NCI-H2171 treated with DMSO at 0.1 percent for 48 hours (cell line): ENCODE results near the gene UBE2Q2.

Source experiments
- DNase-seq: peaks from one replicate; lab custom pipeline; 2025; lab: John Stamatoyannopoulos, UW

UBE2Q2 gene

GRCh38 chr15:75923756-75924155 is 80.5 kb downstream of the UBE2Q2 start:
- DNase-seq: no peak

- DNase-seq: no peak
Observed at GRCh38 chr15:75924576-75924975, 81.3 kb downstream of the UBE2Q2 start.

GRCh38 chr15:75925440-75925839 is 82.2 kb downstream of the UBE2Q2 start:
- DNase-seq: no peak

- no peak for DNase-seq
Observed at GRCh38 chr15:75926931-75927330, 83.7 kb downstream of the UBE2Q2 start.

- no peak for DNase-seq
Observed at GRCh38 chr15:75927601-75928000, 84.4 kb downstream of the UBE2Q2 start.

GRCh38 chr15:75928680-75929608 is 85.7 kb downstream of the UBE2Q2 start:
- DNase-seq: peak; percentile 20

GRCh38 chr15:75929799-75930565 is 86.7 kb downstream of the UBE2Q2 start:
- DNase-seq: peak; percentile 65

GRCh38 chr15:75930866-75931265 is 87.6 kb downstream of the UBE2Q2 start:
- no peak for DNase-seq

GRCh38 chr15:75942464-75942863 is 99.2 kb downstream of the UBE2Q2 start:
- no peak for DNase-seq

- DNase-seq: no peak
Observed at GRCh38 chr15:75943246-75943645, 100.0 kb downstream of the UBE2Q2 start.

- DNase-seq: no peak
Observed at GRCh38 chr15:75943713-75944215, 100.5 kb downstream of the UBE2Q2 start.

- no peak for DNase-seq
Observed at GRCh38 chr15:75945953-75946352, 102.7 kb downstream of the UBE2Q2 start.

- DNase-seq: peak; percentile 24
Observed at GRCh38 chr15:75947092-75947491, 103.8 kb downstream of the UBE2Q2 start.

GRCh38 chr15:75948761-75949296 is 105.6 kb downstream of the UBE2Q2 start:
- DNase-seq: no peak
